Transverse colon (tissue), 3 donors: ENCODE data around the gene RPTOR.

Source experiments
- EP300 ChIP-seq: sonication (generic); formaldehyde crosslinking; IDR thresholded peaks from one replicate; pipeline ENCODE4 v1.6.1; 2017; ENCODE audit warnings: antibody characterized with exemption, low read depth
- POLR2AphosphoS5 ChIP-seq, 3 donors: sonication (generic); formaldehyde crosslinking; IDR thresholded peaks; one replicate each; pipeline ENCODE4 v1.6.1; 2016; ENCODE audit warnings: antibody characterized with exemption in 3 of 3

- no peak for TF ChIP-seq EP300
- TF ChIP-seq POLR2AphosphoS5 (IDR thresholded peaks at IDR 0.05): no peak
Observed at GRCh38 chr17:80612997-80613731, 68.5 kb downstream of the RPTOR start.
